GM19193 (cell line): ENCODE data around the gene ERC2.

Experiments used
- POLR2A ChIP-seq: IDR thresholded peaks from 4 replicates; pipeline ENCODE4 v1.6.1; 2011; ENCODE audit not compliant: insufficient read depth, insufficient read length; ENCODE audit errors: extremely low read depth

Gene ERC2

DNA sequence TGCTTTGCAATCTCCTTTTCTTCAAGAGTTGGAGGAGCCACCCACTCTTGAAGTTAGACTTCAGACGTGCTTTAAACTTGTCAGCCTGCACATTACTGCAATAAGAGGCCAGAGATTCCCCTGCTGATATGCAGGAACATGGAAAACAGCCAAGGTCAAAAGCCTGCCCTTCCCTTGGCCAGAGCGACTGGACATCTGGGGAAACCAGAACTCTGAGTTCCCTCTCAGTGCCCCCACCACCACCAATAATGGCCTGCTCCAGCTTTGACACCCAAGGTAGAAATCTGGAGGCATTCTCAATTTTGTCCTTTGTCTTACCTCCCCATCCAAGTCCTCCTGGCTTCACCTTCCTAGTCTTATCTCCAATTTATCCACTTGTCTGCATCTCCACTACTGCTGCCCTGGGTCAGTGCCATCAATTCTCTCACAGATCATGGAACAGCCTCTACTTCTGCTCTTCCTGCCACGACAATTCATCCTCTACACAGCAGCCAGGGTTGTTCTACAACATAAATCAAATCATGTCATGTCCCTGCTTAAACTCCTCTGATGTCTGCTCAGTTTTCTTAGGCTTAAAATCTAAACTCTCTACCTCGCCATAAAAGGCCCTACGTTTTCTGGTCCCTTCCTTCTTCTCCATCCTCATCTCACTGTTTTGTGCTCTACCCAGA lies 789.6 kb downstream of the ERC2 start:
- TF ChIP-seq POLR2A: no peak

DNA sequence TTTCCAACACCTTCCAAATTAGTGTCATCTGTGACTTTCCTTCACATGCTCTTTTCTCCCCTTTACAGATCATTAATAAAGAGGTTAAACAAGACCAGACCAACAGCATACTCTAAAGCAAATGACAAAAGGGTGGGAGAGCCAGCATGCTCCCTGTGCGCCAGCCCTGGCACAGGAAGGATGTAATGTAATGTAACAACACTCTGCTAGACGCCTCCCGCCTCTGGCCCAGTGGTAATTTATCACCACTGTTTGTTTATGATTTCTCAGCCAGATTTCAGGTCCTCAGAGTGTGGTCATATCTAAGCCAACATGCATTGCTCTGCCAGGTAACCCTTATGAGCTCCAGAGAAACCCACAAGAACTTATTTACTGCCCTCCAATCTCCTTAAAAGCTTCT lies 791.6 kb downstream of the ERC2 start:
- TF ChIP-seq POLR2A: no peak

DNA sequence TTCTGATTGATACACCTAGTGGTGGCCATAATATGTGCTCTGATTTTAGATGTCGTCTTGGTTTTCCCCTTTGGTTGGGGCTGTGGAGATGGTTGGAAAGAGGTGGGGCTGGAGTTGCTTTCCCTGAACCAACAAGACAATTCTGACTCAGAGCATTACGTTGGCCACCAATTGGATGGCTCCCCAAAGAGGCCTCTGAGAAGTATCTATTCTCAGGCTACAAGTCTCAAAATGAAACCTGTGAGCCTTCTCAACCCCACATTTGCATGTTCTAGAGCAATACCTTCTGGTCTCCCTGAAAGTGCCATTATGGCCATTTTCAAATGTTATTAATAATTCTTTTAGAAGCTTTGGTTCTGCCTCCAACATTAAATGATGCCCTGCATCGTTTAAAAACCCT lies 792.8 kb downstream of the ERC2 start:
- TF ChIP-seq POLR2A: no peak

DNA sequence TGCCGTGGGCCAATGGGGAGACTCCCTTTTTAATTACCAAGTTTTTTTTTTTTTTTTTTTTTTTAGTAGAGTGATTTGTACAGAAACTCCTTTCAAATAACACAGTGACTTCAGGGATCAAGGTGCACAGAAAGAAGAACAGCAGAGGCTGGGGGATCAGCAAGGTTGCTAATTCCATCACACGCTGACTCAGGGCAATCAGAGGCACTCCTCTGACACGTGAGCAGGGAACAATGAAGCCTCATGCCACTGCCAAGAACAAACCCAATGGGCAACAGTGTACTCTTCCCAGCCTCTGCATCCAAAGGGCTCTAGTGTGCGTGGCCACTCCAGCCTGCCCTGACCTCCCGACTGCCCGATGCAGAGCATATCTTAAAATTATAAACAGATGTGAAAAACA lies 794.5 kb downstream of the ERC2 start:
- no peak for TF ChIP-seq POLR2A

DNA sequence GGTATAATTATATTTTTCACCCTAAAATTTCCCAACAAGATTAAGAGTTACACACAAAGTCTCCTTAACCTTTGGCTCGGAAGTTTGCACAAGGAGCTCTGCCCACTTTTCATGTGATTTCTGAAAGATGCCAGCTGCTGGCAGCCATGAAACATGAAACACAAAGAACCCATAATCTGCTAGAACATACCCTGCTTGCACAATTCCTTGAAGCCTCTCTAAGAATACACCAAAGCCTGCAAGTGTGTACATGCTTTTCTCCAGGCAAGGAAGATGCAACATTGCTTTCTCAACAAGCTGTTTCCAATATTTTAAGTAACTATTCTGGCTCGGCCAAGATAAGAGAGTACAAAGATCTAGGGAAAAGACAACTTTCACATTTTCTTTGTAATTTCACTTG lies 799.1 kb downstream of the ERC2 start:
- TF ChIP-seq POLR2A: no peak

DNA sequence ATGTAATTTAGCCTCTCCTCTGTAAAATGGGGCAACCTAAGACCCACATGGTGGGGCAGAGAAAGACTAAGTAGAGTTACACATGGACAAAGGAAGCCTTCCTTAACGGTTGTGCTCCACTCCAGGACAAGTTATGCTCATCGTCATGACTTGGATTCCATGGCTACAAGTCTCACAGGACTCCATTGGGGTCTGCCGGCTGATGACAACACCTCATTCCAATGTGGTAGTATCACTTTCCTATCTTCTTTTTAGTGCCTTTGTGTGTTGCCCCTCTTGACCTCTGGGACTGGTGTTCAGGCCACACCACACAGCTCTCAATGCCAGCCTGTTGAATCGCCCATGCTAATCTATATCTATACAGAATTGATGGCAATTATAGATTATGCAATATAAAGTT lies 799.9 kb downstream of the ERC2 start:
- no peak for TF ChIP-seq POLR2A

DNA sequence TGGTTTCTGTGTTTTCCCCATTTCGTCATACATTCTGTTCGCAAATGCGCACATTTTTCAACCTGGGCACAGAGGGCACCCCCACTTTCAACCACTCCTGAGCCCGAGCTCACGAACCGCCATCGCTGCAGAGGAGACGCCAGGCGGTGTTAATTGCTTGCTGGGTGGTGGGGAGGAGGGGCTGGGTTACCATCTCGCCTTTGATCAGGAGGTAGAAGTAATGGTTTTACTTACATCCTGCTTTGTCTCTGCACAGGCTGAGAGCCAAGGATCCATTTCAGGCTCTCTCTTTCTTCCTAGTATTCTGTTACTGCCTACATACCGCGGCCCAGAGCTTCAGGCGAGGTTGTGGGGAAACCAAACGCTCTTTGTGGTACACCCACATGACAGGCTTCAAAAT lies 803.9 kb downstream of the ERC2 start:
- no peak for TF ChIP-seq POLR2A

DNA sequence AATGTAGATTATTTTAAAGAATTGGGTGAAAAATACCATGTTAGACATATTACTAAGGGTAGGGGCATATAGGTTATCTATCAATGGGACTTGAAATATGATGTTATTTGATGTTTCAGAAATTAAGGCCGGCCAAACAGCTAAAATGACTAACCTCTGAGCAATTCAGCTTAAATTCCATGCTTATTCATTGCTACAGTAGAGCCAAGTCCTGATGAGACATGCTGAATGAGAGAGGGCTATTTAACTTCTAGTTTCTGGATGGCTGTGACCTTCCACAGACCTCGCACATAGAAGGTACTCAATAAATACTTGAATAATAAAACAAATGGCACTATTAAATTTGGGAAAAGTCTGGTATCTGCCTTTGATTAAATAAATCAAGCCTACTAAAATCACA lies 805.6 kb downstream of the ERC2 start:
- no peak for TF ChIP-seq POLR2A

DNA sequence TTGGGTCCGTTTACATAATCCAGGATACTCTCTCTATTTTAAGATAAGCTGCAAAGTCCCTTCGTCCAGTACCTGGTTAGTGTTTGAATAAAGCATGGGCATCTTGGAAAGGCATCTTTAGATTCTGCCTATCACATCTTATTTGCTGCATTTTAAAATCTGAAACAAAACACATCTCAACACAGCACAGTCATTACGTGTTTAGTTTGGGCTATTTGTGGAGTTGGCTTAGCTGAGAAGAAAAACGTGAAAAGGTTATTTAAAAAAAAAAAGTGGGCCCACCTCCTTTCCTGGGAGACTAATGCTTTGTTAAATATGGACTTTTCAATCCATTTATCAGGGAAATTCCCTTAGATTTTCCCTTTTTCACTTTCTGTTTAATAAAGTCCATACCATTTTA lies 806.7 kb downstream of the ERC2 start:
- TF ChIP-seq POLR2A: no peak

DNA sequence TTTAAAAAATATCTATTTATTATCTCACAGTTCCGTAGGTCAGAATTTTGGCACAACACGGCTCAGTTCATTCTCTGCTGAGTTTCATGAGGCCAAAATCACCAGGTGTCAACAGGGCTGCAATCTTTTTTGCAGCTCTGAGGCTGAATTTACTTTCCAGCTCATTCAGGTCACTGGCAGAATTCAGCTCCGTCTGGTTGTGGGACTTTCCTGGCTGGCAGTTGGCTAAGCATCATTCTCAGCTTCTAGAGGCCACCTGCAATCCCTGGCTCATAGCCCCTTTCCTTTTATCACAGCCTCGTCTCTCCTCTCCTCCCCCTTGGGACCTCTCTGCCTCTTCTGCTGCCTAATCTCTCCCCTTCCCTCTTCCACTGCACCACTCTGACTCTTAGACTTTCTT lies 807.1 kb downstream of the ERC2 start:
- no peak for TF ChIP-seq POLR2A

DNA sequence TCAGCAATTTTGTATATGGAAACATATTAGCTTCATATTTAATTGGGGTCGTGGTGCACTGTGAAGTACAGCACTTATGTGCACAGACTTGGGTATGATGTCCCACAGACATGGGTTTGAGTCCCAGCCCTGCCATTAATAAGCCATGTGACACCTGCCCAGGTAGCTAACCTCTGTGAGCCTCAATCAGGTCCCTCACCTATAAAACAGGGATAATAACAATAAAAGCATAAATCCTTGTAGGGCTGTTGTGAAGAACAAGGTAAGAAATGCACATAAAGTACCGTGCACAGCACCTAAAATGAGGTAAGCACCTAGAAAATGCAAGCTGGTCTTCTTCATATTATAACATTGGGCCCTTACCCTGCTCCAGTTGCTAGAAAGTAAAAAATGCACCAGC lies 807.6 kb downstream of the ERC2 start:
- no peak for TF ChIP-seq POLR2A

DNA sequence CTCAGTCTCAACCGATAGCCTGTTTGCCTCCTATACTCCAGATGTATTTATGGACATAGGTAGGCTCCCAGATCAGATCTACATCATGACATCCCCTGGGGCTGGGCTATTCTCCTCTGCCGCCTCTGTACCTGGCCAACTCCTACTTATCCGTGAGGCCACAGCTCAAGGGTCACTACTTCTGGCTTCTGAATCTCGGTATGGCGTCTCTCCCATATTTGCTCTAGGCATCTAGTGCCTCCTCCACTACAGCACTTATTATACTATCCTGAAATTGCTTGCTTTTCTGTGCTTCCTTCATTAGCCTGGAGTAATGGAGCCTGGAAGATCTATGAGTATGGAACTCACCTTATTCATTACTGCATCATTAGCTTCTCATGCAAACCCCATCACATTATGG lies 808.6 kb downstream of the ERC2 start:
- no peak for TF ChIP-seq POLR2A

DNA sequence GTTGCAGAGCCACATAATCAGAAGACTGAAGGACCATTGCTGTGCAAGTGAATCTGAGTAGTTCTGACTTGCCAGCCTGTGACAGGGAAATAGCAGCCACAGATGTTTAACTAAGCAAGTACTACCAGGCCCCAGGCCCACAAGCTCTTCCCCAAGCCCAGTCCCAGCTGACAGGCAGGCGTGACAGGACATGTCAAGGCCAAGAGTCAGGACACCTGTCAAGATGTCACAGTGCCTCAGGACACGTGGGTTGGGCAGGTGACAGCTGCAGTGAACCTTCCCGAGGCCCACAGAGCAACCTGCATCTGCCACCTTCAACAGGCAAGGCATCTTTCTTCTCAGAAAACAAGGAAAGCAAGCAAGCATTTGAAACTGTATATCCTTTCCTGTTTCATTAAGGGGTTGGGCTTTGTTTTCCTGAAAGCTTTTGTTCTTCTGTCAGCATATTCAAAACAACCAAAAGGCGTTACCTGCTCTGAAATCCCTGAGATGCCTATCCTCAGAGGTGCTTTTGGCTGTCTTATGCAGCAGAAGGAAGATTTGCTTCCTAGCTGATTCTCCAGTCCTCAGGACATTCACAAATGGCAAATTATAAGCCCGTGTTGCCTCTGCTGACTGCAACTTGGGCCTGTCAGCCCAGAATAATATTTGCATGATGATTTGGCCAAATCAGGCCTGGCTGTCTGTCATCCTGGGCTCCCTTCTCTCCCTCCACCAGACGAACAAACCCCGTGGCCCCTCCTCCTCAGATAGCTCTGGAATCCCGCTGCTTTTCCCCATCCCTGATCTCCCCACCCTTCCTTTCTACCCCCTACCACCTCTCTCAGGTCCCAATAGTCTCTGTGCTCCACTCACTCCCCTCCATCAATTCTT lies 809.3 kb downstream of the ERC2 start:
- TF ChIP-seq POLR2A: no peak

DNA sequence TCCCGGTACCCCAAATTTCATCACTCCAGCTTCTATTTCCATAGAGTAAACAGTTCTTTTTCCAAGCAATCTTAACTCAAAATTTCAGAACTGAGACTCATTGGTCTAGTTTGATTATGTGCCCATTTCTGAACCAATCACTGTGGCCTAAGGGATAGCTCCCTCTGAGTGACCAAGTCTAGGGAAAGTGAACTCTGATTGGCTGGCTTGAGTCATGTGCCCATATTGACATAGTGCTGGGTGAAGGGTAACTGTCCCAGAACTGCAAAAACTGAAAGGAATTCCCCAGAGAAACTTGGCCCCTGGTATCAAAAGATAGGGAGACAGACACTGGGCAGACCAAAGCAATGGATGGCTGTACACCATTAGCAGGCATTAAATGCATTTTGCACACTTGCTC lies 810.0 kb downstream of the ERC2 start:
- no peak for TF ChIP-seq POLR2A

DNA sequence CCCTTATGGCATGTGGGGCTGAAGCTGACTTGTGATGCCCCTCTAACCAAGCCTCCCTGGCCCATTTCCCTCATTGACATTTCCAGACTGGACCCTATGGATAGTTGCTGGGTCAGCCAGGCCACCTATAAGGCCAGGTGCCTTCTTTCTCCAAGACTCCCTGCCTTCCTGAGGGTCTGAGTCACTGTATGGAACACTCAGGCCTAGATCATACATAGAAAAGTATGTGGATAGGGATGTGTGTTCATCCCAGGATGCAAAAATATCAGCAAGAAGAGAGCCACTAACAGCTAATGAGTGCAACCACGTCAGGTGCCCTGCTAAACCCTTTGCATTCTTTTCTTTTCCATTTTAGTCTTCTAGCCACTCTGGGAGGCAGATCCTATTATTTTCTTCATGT lies 812.7 kb downstream of the ERC2 start:
- TF ChIP-seq POLR2A: no peak

DNA sequence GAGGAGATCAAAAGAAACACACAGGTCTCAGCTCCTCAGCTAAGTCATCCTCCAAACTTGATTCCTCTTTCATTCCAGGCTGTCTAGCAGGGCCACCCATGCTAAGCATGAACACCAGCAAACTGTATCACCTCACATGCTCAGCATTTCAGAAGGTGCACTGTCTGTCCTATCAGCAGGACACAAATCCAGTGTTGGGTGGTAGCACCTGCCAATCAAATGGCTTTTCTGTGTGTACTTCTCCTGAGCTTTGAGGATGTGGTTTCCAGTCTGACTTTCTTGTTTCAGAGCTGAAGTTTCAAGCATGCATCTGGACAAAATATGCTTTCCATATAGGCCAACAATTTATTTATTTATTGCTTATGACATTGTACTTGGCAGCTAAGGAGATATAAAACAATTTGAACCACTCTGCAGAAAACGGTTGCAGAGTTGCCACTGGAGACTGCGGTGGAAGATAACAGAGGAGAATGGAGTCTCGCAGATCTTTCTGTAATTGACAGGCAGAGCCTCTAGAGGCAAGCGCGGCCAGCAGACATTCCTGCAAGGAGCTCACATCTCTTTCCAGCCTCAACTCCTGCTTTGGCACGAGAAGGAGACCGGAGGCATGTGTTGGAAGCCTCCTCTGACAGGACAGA lies 814.0 kb downstream of the ERC2 start:
- no peak for TF ChIP-seq POLR2A
